HG02840 (cell line): ENCODE measurements around the gene FAM241A.
"Not testable (repeated sequence)": the region's sequence is repeated elsewhere in the genome, so short reads cannot be mapped to it uniquely, and the experiment has no call there.

Experiments
- ATAC-seq: cut with Tn5 transposase; IDR thresholded peaks from one replicate; pipeline ENCODE4 v1.9.1; 2021; ENCODE audit warnings: mild to moderate bottlenecking, moderate library complexity, moderate number of reproducible peaks; ENCODE audit not compliant: unreplicated experiment, low FRiP score

Gene FAM241A

GRCh38 chr4:112171051-112171763 lies 26.0 kb downstream of the FAM241A start:
- ATAC-seq, result not testable (repeated sequence)

DNA sequence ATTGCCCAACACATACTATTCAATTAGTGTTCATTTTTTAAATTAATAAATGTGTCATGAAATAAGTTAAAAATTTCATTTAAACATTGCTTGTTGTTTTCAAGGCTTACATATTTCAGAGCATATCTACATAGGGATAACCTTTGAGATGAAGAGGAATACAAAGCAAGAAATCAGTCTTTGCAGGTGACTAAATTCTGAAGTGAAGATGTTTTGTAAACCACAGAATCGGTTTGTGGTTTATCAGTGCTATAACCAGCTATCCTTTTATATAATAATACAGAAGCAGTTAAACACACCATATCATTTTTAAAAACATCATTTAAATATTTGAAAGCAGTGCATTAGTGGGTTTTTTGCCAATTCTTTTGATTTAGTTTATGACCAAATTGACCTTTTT lies 26.9 kb downstream of the FAM241A start:
- ATAC-seq, result peak; percentile 66

GRCh38 chr4:112173593-112174558 lies 28.6 kb downstream of the FAM241A start:
- ATAC-seq, result no peak

DNA sequence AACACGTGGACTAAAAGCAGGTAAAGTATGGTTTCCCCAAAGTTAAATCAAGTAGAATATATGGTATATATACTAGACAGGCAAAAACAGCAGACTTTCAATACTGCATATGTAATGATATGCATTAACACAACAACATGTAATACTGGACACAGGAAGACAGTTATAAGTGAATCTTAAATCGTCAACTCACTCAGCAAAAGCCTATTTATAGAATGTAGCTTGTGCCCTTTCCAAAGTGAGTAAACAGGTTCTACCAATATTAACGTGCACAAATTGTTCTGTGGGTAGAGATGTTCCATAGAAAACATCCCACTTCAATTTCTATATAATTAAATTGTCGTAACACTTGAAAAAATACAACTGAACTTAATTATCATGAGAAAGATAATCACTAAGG lies 30.6 kb downstream of the FAM241A start:
- ATAC-seq, result no peak

DNA sequence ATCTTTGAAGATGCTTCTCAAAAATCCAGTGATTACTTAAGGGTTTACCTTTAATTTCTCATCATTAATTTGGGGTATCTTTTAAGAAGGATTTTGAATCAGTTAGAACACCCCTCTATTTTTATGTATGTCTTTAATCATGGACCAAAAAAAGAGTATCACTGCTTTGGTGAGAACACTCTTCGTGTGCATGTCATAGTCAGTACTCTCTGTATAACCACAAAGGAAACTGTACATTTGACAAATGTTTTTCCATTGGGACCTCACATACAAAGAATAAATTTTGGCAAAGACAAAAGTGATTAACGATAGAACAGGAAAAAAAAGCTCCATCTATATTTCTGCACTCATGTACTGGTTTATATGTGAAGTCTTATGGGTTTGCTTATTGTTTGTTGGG lies 31.3 kb downstream of the FAM241A start:
- ATAC-seq, result no peak

- not testable (repeated sequence) for ATAC-seq
These were observed 33.5 kb downstream of the FAM241A start for GRCh38 chr4:112178741-112179140.

- no peak for ATAC-seq
These were observed 36.2 kb downstream of the FAM241A start for GRCh38 chr4:112181358-112182000.

DNA sequence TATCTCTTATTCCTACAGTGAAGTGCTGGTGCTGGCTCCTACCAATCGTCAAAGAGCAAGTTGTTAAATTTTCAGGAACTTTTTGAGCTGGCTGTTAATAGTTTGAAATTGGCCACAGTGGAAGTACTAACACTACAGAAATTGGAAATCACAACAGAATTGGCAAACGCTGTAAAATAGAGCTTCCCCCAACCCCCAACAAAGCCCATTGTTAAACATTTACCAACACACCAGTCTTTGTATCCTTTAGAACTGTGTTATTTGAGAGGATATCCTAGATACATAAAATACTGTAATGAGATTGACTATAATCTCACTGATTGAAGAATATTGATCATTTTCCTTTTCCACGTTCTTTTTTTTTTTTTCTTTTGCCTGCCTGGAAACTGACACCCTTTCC lies 37.4 kb downstream of the FAM241A start:
- ATAC-seq, result no peak

DNA sequence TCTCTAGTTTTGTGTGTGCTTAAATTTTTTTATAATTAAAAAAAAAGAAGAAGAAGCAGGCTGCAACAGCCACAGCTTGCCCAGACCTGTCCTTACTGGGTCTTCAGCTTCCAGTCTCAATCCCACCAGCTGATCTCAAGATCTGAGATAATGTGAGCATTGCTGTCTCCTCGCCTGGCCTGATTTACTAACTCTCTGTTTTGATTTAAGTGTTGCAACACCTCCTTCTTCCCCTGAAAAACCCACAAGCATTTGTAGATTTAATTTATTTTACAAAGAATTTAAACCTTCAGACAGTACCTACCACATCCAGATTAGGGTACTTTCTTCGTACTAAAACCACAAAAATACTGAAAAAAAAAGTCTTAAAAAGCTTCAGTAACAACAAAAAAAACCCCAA lies 38.0 kb downstream of the FAM241A start:
- ATAC-seq, result no peak

GRCh38 chr4:112184438-112184837 lies 39.2 kb downstream of the FAM241A start:
- ATAC-seq, result no peak

DNA sequence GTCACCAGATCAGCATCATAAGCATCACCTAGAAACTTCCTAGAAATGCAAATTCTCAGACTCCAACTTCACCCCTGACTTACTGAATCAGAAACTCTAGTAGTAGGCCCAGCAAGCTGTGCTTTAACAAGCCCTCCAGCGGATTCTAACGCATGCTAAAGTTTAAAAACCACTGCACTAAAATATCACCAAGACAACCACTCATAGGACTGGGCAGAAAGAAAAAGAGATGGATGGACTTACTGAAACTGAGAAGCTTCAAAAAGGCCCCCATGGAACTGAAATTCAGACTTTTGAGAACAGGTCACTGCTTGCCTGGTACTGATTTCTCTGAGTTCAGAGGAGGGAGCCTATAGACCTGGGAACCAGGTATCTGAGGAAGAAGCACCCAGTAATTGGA lies 40.1 kb downstream of the FAM241A start:
- ATAC-seq, result no peak

DNA sequence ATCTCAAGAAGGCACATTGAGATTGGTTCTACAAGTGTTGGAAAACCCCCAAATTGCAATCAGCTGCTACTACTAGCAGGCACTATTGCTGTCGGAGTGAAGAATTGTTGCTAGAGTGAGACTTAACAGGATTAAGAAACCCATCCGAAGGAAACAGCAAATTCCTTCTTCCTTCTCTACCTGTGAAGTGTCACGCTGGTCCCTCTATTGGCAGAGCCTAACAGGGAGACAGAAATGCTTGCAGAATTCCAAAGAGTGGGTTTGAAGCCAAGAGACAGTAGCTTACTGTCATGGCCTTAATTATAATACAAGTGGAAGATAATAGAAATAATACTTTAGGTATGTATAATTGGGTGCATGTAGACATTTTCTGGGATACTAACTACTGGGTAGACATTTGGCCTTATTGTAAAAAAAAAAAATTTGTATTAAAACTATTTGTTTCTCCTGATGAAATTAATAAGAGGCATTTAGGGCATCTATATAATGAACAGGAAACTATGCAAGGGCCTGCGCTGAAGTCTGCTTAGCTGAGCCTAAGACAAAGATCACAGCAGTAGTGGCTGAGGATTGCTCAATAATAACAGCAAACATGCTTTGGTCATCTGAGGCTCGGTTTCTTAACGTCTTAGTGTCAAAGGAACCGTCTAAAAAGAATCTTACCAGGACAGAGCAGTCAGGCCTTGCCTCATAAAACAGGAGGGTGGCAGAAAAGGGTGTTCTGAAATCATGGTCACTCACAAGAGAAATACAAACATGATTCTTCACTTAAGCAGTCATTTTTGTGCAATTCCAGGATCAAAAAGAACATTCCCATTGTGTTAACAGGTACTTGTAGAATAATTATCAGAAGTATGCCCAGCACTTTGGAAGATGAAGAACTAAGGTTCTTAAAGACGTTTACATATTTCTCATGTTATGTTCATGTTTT lies 40.8 kb downstream of the FAM241A start:
- no peak for ATAC-seq

- ATAC-seq, result no peak
These were observed 44.5 kb downstream of the FAM241A start for GRCh38 chr4:112189754-112190153.

DNA sequence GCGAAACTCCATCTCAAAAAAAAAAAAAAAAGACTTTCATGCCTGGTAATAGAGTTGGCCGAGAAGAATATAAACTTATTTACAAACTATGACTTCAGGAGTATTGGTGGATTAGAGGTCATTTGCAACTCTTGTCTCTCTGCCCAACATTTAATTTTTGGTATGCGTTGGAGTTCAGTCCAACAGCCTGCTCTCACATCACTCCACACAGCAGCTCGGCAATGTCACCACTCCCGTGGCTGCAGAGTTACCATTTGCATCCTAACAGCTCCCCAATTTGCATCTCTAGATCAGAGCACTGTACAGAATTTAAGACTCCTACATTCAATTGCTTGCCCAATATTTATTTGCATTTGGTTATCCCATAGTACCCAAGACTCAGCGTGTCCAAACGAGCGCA lies 45.4 kb downstream of the FAM241A start:
- ATAC-seq, result no peak

DNA sequence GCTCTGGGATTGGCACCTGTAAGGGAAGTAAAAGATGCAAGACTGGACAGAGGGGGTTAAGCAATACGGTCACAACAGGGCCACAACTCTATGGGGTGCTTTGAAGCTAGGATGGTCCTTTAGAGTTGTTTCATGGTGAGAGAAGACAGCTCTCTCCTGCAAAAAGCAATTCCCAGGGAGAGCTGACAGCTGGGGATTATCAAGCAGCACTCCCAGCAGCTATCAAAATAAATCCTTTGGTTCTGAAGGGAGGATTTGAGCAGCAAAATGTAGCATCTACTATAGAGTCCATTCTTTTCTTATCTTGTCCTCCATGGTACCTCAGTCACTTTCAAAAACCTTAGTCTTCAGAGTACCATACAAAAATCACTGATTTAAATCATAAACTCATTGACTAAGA lies 51.2 kb downstream of the FAM241A start:
- no peak for ATAC-seq

DNA sequence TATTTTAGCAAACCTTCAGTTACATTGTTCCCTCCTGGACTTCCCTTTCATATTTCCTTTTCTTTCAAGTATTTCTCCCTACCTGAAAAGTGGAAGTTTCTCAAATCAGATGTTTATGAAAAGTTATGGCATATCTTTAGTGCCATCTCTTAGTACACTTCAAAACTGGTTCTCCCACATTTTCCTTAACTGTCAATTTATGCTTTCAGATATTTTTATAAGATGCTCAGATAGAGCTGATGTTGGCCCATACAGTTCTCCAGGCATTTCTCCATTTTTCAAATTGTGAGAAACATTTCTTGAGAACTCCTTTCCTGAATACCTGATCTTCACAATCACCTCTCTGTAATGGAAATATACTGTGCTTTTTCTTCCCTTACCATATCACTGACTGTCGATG lies 53.8 kb downstream of the FAM241A start:
- no peak for ATAC-seq

- ATAC-seq, result no peak
These were observed 56.8 kb downstream of the FAM241A start for GRCh38 chr4:112201915-112202505.

- ATAC-seq, result no peak
These were observed 58.3 kb downstream of the FAM241A start for GRCh38 chr4:112203593-112203992.

DNA sequence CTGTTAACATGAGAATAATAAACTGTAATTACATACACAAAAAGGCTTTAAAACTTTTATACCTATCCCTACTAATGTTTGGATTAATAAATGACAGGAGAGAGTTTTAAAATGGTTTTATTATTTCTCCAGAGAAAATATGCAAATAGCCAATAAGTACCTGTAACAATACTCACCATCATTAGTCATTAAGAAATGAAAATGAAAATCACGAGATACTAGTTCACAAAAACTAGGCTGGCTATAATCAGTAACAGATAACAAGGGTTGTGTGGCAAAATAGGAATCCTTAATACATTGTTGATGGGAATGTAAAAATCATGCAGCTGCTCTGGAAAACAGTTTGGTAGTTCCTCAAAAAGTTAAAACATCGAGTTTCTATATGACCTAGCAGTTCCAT lies 61.2 kb downstream of the FAM241A start:
- no peak for ATAC-seq
